ENCODE measurements around the gene MCM6.
"Not testable (repeated sequence)": the region's sequence is repeated elsewhere in the genome, so short reads cannot be mapped to it uniquely, and the experiment has no call there.

Gene MCM6

DNA sequence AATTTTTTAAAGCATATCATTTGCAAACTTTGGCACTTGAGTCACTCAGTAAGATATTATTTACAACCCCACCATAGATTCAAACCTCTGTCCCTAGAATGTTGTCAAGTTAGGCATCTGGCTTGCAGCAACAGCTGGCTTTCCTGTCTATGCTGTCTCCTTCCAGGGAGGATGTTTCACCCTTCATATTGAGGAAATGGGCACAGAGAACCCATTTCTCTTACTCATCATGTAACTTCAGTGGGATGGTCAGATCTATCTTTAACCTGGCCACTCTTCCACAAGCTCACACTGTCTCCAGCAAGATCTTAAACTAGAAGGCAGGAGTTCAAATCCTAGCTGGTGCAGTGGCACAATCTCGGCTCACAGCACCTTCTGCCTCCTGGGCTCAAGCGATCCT lies 55.1 kb downstream of the MCM6 start:
- DNase-seq (ENCODE audit: low read depth in 2 of 2, low spot score in 1 of 2) = no peak

DNA sequence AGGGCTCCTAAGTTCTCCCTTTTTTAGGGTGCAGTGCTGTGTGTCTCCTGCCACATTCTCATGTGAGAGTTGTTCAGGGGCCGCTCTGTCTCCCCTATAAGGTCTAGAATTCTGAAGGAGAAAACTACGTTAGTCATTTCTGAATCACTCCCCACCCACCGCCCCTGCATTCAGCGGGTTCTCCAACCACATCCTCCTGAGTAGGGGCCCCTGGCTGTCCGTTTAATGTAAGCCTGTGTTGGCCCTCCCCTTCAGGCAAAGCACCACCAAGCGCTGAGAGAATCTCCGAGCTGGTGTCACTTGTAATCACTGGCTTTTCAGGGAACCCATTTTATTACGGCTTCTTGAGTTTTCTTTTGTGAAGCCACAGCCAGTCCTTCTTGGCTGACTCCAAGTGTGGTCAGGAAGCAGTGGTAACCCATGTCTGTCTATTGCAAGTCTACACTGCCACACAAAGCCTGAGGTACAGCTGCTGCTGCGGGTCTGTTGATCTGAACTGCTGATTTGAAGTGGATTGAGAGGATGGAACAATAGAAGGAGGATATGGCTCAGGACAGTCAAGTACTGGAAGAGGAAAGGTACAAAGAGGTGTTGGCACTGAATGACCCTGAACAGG lies 56.1 kb downstream of the MCM6 start:
- DNase-seq (ENCODE audit: low read depth in 2 of 2, low spot score in 1 of 2) = peak; percentile 62 to 79

DNA sequence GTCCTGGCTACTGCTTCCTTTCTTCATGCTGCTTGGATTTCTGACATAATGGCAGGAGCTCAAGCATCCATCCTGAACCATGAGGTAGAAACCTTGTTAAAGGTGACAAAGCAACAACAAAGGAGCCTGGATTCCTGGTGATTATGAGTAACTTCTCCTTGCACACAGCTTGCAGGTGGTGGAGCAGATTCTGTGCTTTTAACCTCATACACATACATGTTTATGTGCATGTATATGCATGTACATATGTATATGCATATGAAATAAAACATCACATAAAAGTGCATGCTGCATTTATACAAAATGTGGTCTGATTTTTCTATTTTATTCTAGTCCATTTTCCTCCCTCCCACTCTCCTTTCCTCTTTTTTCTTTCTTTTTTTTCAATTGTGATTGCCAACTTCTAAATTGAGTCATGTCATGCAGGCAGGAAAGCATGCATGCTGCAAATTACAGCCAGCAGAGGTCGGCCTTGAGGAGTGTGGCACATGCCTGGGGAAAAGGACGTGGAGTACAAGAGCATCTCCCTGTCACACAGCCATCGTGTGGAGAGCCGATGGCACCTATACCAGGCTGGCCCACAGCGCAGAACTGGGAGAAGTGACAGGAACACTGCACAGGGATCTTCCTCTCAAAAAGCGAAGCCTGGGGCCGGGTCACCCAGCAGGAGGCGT lies 57.2 kb downstream of the MCM6 start:
- no peak for DNase-seq (ENCODE audit: low read depth in 2 of 2, low spot score in 1 of 2)

DNA sequence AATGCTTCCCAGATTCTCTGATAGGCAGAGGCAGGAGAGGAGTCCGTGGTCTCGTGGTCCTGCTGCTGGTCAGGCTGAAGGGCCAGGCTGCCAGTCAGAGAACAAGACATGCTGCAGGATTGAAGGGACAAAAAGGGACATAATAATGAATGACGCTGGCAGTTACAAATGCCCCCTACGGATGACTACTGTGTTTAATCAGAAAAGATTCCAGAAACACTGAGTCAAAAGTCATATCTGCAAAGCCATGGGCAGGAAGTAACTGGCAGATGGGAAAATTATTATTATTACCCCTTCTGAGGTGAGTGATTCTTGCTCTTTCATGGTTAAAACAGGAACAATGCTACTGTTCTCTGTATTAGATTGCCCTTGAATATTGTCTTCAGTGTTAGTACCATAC lies 58.3 kb downstream of the MCM6 start:
- DNase-seq (ENCODE audit: low read depth in 2 of 2, low spot score in 1 of 2) = no peak

DNA sequence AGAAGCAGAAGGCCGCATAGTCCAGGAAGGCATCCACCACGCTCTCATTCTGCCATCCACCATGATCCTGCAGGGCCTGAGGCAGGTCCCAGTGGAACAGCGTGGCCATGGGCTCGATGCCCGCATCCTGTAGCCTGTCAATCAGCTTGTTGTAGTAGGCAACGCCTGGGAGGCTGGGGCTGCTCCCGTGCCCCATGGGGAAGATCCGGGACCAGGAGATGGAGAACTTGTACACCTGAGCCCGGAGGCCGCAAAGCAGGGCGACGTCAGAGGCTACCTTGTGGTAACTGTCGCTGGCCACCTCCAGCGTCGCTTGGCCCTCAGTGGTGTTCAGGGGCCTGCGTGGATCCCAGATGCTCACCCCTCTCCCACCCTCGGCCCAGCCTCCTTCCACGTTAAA lies 58.8 kb downstream of the MCM6 start:
- DNase-seq (ENCODE audit: low read depth in 2 of 2, low spot score in 1 of 2) = no peak

DNA sequence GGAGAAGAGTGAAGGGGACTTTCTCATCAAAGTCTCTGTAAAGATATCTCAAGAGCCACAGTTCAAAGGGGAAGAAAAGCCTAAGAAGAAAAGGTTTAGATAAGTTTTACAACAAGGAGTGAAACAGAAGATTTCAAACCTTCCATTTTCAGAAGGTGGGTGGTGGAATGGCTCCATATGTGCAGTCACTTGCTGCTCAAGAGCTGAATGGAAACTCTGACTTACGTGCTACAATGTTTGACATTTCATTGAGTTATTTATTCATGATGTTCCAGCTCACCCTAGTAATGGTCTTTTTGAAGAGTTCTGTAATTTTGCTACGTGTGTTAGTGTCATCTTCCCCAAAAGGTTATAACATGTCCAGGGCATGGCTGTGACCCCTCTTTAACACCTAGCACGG lies 61.0 kb downstream of the MCM6 start:
- no peak for DNase-seq (ENCODE audit: low read depth in 2 of 2, low spot score in 1 of 2)

DNA sequence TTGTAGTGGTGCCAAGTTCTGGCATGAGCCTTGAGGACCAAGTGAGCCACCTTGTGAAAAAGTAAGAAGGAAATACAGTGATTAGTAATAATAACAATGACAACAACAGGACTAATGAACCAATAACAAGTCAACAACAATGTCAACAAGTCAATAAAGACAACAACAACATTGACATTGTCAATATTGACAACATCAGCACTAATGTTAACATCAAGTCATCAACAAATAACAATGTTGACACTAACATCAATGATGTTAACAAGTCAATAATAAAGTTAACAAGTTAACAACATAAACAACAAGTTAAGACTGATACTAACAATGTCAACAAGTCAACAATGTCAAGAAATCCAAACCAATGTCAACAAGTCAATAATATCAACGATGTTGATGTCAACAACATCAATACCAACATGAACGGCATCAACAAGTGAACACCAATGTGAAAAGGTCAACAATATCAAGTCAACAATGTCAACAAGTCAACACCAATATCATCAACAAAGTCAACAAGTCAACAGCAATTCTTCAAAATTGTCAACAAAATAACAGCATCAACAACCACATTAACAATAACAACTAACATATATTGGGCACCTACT lies 63.2 kb downstream of the MCM6 start:
- no peak for DNase-seq (ENCODE audit: low read depth in 2 of 2, low spot score in 1 of 2)

DNA sequence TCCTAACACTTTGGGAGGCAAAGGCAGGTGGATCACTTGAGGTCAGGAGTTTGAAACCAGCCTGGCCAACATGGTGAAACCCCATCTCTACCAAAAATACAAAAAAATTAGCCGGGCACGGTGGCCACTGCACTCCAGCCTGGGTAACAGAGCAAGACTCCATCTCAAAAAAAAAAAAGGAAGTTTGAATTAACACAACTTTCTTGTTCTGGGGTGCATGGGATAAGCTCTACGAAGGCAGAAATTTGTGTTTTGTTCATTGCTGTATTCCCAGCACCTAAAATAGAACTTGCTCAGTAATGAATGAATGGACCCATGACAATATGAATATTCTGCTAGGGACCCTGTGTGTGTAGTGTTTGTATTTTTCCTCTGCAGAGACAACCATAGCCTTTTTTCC lies 68.4 kb downstream of the MCM6 start:
- not testable (repeated sequence) for DNase-seq (ENCODE audit: low read depth in 2 of 2, low spot score in 1 of 2)

DNA sequence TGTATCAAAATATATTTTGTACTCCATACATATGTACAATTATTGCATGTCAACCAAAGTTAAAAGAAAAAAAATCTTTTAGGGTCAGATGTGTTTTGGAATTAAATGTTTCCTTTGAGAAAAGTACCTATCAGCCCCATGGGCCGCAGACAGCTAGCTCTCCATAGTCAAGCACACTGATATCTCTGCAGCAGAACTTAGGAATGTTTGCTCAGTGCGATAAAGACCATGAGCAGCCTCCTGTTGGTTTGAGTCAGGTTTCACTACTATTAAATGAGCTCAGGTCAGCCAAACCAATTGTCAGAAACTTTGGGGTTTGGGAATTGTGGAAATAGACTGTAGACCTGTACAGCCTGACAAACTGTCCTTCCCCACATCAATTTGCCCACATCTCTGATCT lies 73.0 kb downstream of the MCM6 start:
- DNase-seq (ENCODE audit: low read depth in 2 of 2, low spot score in 1 of 2) = no peak

DNA sequence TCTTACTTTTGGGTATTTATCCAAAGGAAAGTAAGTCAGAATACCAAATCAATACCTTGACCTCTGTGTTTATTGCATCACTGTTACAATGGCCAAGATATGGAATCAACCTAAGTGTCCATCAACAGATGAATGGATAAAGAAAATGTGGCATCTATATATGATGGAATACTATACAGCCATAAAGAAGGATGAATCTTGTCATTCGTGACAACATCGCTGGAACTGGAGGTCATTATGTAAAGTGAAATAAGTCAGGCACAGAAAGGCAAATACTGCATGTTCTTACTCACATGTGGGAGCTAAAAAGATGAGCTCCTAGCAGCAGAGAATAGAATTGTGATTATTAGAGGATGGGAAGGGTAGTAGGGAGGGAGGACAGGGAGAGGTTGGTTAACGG lies 73.9 kb downstream of the MCM6 start:
- DNase-seq (ENCODE audit: low read depth in 2 of 2, low spot score in 1 of 2) = no peak

DNA sequence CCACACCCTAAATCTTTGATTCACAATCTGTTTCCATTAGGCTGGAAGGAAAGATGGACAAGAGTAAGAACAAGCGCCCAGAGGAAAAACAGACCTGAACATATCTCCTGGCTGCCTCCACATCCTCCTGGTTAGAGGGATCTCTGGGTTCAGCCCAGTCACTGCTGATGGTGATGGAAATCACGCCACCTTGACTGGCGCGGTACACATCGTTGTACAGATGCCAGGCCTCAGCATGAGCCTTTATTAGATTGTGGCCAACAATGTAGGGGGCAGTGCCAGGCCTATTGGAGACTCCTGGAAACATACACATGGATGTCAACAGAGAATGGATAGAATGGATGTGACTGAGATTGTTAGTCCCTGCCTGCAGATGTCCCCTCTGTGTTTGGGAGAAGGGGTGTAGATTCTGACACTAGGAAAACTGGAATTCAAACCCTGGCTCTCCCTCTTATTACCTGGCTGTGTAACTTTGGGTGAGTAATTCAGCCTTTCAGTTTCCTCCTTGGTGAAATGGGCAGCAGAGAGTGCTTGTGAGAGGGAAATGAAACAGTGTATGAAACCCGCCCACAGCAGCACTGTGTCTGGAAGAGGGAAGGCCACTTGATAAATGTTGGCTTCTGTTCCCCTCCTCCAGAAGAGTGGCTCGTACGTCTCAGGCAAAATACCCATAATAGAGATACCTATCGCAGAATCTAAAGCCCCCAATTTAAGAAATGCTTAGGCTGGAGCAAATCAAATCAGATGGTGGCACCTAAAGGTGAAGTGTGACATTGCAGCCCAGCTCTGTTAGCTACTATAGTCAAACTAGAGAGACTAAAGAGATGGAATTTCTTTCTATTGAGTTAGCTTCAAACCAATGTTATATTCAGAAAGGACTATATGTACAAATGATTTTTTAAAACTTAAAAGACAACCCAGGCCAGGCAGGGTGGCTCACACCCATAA lies 75.5 kb downstream of the MCM6 start:
- DNase-seq (ENCODE audit: low read depth in 2 of 2, low spot score in 1 of 2) = no peak

DNA sequence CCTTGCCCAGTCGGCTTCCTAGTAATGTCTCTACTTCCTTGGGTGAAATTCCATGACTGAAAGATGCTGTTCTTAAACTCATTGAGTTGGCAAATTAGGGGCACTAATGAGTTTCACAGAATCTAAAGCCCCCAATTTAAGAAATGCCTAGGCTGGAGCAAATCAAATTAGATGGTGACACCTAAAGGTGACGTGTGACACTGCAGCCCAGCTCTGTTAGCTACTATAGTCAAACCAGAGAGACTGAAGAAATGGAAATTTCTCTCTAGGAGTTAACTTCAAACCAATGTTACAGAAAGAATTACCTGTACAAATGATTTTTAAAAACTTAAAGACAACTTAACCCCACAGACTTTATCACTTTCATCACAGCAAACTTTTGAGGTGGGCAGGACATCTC lies 76.5 kb downstream of the MCM6 start:
- no peak for DNase-seq (ENCODE audit: low read depth in 2 of 2, low spot score in 1 of 2)

DNA sequence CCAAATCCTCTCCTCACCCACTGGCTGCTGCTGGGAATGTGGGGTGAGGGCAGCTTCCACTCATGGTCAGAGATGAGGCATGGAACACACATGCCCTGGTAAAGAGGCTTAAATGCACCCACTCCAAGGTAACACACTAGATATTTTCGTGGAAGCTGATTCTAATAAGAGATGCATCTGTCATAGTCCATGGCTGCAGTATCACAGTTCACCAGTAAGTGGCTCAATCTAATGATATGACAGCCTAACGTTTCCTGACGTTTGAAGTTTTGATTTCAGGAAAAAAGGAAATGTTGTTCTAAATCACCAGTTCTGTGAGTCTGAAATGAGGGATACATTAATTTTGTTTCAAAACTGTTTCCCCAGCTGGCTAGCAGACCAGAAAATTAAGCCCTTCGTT lies 77.5 kb downstream of the MCM6 start:
- DNase-seq (ENCODE audit: low read depth in 2 of 2, low spot score in 1 of 2) = no peak

DNA sequence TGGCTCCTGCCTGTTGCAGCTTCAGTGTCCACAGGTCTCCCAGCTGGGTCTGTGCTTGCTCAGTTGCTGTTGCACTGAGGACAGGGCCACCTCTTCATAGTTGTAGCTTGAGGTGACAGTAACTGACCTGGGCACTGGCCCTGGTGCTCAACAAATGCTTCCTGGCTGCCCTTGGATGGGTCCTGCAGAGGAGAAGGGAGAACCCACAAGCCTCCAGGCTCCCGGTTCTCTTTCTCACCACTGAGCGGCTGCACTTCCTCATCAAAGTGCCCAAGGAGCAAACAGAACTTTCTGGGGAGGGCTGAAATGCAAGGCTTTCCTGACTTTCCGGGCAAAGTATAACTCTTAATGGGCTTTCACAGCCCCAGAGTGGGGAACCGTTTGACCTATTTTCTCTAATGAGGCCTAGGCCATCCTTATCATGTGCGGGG lies 78.0 kb downstream of the MCM6 start:
- no peak for DNase-seq (ENCODE audit: low read depth in 2 of 2, low spot score in 1 of 2)

DNA sequence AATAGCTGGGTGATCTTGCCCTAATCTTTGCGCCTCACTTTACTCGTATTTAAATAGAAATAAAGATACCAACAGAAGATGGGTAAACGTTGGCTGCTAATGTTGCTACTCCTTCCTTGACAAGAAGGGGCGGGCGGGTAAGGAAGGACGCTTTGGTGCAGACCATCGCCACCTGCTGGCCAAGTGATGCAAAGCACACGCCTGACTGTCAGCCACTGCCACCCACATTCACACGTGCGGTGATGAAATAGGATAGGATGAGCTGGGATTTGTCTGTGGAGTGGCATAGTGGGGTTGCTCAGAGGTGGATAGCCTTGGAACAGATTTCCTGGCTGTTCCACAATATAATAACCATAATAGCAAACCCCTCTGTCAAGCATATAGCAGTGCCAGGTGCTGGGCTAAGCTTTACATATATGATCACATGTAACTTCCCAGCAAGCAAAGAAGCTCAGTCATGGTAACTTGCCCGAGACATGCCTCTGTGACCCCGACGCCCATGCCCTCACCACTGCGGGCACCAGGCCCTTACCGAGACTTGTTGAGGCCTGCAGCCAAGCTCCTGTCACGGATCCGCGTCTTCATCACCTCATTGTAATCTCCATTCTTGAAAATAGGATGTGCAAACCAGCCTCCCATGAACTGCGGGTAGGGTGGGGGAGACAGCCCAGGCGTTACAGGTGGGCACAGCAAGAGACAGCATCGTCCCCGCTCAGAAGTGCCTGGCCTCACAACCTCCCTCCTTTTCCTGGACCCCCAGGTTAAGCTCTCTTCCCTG lies 78.6 kb downstream of the MCM6 start:
- DNase-seq (ENCODE audit: low read depth in 2 of 2, low spot score in 1 of 2) = peak; percentile 56 to 62

DNA sequence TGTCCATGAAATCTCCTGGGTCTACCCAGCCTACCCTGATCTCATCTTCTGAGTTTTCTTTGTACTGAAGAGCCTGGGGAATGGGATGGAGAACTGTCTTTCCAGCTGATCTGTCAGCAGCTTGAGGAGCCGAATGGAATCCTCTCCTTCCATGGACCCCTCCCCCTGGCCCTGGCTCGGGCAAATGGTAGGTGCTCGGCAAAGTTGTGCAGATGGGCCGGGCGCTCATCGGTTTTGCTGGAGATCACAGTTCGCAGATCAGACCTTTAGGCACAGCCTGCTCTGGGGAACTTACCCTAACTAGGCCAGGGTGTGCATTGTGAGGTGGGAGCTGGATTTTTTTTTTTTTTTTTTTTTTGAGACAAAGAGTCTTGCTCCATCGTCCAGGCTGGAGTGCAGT lies 79.6 kb downstream of the MCM6 start:
- no peak for DNase-seq (ENCODE audit: low read depth in 2 of 2, low spot score in 1 of 2)

DNA sequence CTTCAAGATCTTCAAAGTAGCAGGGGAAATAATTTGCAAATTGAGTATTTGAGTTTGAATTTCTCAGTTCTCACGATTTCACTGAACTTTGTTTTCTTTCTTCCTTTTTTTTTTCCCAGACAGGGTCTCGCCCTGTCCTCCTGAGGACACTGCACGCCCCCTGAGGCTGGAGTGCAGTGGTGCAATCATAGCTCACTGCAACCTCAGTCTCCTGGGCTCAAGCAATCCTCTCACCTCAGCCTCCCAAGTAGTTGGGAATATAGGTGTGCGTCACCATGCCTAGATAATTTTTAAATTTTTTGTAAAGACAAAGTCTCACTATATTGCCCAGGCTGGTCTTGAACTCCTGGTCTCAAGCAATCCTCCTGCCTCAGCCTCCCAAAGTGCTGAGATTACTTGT lies 80.6 kb downstream of the MCM6 start:
- not testable (repeated sequence) for DNase-seq (ENCODE audit: low read depth in 2 of 2, low spot score in 1 of 2)

DNA sequence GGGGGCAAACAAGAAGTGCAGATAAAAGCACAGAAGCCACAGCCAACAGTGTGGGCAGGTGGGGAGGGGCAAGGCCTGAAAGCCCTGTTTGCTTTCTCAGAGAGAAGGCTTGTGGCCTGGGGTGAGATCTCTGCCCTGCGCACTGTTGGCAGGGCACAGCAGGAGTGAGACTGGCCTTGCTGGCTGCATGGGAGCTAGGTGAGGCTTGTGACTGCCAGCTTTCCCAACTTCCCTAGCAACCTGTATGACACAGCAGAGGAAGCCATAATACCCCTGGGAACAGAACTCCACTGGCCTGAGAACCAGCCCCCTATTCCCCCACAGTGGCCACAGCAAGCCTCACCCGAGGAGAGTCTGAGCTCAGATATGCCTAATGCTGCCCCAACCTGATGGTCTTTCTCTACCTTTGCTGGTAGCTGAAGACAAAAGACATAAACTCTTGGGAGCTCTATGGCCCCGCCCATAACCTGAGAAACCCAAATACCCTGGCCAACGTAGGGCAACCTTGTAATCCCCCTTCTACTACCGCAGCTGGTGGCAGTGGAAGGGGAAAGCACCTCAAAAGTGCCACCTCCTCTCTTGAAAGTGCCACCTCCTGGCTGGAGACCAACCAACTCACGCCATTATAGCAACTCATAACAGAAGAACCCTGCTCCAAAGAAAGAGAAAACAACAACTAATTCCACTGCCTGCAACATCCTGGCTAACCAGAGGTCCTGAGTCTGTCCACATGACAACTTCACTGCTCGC lies 83.7 kb downstream of the MCM6 start:
- DNase-seq (ENCODE audit: low read depth in 2 of 2, low spot score in 1 of 2) = no peak

DNA sequence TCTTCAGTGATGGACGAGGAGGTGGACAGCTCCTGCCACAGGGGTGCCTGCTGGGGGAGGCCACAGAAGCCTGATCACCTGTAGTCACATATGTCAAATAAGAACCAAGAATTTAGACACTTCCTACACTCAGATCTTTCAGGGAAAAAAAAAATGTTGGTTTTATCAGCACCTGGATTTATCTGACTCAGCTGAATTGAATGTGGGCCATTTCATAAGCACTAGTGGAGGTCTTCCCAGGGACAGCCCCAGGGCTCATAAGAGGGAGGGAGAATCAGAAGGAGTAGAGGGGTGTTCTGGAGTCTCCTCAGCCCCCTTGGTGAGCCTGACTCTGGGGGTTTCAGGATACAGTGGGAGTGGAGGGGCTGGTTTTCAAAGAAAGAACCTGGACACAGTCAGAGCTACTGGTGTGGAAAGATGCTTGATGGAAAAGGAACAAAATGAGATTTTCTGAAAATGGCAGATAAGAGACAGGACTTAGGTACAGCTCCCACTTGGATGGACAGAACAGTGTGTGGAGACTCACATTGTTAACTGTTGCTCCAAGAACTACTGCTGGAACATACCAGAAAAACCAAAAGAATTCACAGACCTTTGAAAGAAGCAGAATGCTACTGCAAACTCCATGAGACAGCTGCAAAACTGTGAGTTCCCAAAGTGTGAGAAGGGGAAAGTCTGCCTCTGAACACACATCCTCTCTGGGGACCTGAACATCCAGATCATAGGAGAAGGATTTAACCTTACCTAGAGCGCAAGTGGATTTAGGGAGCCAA lies 84.6 kb downstream of the MCM6 start:
- DNase-seq (ENCODE audit: low read depth in 2 of 2, low spot score in 1 of 2) = no peak
